ENCODE measurements around the gene MAGEA8.
"Not testable (repeated sequence)": the region's sequence is repeated elsewhere in the genome, so short reads cannot be mapped to it uniquely, and the experiment has no call there.

The MAGEA8 gene, protein sequence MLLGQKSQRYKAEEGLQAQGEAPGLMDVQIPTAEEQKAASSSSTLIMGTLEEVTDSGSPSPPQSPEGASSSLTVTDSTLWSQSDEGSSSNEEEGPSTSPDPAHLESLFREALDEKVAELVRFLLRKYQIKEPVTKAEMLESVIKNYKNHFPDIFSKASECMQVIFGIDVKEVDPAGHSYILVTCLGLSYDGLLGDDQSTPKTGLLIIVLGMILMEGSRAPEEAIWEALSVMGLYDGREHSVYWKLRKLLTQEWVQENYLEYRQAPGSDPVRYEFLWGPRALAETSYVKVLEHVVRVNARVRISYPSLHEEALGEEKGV

DNA sequence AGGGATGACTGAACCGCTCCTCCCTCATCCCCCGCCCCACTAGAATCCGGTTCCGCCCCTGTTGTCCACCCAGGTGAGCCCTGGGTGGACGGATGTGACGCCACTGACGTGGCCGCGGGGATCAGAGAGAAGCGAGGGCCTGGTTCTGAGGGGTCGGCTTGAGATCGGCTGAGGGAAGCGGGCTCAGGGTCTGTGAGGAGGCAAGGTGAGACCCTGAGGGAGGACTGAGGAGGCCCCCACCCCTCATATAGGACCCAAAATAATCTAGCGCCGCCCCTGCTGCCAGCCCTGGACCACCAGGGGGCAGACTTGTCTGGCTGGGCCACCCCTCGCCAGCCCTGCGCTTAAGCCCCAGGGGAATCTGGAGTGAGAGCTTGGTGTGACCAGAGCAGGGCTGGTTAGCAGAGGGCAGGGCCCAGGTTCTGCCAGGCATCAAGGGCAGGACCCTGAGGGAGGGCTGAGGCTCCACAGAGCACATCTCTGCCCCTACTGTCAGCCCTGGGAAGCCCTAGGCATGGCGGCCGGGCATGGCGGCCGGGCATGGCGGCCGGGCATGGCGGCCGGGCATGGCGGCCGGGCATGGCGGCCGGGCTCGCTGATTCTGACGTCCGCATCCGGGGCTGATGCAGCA is at the start of gene MAGEA8:
MAGEA8 (plus strand) TSS at position 103 of the 631 bp plus-strand sequence. CDS start 3,090 bp downstream, outside the sequence.
- no peak for DNase-seq (ENCODE audit: low read depth)

DNA sequence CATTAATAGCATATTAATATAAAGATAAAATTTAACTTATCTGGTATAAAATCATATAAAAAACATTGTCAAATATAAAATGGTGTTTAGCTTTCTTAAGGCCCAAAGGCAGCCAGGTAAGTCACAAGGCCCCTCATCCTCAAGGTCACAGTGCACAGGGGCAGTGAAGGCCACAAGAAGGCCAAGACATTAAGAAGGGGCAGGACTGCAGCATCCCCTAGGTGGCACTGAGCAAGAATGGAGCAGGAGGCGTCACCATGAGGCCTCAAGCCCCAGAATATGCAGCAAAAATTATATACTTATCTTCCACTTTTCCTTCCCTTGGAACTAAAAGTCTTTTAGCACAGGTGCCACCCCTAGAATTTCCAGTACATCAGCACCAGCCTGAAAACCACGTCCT is 49.5 kb upstream of the MAGEA8 start:
- no peak for DNase-seq (ENCODE audit: low read depth)

DNA sequence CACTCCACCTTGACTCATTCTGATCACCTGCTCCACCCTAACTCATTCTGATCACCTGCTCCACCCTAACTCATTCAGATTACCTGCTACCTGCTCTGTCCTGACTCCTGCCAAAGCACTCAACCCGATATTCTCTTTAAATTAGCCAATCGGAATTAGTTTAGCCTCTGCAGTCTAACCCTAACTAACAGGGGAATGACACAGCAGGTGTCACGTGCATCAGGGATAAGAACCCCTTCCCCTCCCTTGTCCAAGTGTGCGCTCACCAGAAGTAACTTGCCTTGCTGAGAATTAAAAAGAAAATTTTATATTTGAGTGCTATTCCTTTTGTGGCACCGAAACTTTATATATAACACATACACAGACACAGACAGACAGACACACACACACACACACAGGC is 44.3 kb upstream of the MAGEA8 start:
- not testable (repeated sequence) for DNase-seq (ENCODE audit: low read depth)

DNA sequence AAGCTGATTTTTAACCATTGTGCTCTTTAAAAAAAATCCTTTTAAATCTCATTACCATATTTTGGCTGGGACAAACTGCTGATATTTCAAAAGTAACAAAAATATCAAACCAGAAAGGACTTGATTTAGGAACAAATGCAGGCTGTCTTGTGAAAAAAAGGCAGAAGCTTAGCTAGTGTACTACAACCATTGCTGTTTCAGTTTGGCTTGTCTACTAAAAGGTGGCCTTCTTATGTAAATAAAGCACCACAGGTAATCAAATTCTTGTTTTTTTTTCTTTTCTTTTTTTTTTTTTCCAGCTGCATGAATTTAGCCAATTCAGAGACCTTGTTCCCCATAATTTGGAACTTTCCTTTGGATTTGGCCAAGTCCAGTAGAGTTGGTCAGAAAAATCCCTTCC is 43.8 kb upstream of the MAGEA8 start:
- DNase-seq (ENCODE audit: low read depth), result no peak

DNA sequence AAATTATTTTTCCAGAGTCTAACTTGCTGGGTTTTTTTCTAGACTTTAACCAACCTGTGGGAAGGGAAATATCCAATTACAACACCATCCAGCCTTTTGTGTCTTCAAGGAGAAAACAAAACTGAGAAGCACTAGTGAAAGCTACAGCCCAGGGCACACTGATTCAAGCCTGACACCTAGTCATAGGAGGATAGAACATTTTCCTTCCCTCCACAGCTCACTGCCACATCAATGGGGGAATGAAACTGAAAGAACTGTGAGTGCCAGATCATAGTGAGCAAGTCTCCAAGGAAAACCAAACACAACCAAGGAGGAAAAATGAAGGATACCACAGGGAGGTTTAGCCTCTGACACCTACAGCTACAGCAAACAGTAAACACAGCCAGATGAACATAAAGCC is 43.3 kb upstream of the MAGEA8 start:
- DNase-seq (ENCODE audit: low read depth), result no peak

DNA sequence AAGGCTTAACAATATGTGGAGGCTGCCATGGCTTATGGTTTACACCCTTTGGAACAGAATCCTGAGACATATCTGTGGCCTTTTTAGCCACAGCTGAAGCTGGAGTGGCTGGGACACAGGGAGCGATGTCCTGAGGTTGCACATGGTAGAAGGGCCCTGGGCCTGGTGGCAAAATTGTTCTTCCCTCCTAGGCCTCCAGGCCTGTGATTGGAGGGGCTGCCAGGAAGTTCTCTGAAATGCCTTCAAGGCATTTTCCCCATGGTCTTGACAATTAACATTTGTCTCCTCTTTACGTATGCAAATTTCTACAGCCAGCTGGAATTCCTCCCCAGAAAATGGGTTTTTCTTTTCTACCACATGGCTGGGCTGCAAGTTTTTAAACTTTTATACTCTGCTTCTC is 39.1 kb upstream of the MAGEA8 start:
- no peak for DNase-seq (ENCODE audit: low read depth)

DNA sequence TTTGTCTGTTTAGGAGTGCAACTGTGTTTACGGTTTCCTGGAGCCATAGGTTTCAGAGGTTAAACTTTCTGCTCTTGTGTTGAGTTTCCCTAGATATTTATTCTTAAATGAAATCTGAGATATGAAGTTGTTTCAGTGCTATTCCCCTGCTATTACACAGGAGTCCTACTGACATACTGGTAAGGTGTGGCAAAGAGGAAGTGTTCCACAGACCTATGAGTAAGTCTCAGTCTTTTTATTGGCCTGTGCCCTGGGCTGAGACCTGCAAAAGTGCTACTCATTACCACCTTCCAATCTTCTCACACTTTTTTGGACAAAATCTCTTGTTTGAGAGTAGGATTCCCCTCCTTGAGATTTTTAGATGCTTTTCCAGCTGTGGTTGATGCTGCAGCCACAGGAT is 35.6 kb upstream of the MAGEA8 start:
- DNase-seq (ENCODE audit: low read depth), result no peak

DNA sequence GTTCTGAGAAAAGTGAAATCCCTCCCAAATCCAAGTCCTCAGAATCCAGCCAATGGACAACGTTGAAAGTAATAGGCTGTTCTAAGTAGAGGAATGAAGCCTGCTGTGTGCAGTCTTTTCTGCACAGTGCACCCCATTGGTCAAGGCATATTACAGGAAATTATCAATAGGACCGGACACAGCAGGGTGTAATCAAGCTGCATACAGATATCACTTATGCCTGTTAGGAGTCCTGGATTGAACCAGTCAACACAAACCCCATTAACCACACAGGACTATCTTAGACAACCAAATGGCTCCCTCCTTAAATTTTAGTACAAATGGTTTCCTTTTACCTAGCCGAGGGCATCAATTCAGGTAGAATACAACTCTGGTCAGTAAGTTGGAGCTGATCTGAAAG is 34.2 kb upstream of the MAGEA8 start:
- DNase-seq (ENCODE audit: low read depth), result no peak

DNA sequence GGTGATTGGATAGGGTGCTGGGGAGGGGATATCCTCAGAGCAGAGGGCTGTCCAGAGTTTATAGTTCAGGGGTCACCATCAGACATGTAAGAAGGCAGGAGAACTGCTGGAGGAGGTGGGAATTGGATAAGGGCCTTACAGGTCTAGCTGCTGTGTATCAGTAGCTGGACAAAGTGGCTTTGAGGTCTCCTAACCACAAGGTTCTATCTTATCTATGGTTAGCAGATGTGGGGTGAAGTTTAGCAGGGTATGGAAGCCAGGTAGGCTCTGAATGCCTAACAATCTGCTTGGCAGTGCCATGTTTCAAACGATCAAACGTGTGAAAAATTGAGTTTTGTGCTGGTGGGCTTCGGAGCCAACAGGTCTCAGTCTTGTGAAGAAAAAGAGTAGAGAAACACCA is 32.1 kb upstream of the MAGEA8 start:
- no peak for DNase-seq (ENCODE audit: low read depth)

DNA sequence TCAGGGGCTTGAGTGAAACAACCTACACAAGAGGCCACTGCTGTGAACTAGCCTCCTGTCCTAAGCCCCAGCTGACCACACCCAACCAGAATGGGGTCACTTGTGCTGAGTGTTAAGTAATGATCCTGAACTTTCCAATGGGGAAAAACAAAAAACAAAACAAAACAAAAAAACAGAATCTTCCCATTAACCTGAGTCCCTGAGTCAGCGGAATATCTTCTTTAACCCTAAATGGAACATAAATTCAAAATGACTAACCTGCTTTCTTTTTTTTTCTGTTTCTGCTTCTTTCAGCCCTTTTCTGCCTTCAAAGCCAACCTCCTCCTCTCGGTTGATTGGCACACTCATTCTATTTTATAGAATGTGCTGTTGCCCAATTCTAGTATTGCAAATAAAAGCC is 31.2 kb upstream of the MAGEA8 start:
- DNase-seq (ENCODE audit: low read depth), result no peak

DNA sequence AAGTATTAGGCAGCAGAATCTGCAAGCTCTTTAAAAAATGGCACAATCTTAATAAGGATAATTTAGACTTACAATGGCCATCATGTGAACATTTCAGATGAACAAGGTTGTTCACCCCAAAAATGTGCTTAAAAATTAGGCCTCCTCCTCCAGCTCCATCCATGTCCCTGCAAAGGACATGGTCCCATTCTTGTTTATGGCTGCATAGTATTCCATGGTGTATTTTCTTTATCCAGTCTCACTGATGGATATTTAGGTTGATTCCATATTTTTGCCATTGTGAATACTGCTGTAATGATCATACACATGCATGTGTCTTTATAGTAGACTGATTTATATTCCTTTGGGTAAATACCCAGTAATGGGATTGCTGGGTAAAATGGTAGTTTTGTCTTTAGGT is 29.1 kb upstream of the MAGEA8 start:
- DNase-seq (ENCODE audit: low read depth), result no peak

DNA sequence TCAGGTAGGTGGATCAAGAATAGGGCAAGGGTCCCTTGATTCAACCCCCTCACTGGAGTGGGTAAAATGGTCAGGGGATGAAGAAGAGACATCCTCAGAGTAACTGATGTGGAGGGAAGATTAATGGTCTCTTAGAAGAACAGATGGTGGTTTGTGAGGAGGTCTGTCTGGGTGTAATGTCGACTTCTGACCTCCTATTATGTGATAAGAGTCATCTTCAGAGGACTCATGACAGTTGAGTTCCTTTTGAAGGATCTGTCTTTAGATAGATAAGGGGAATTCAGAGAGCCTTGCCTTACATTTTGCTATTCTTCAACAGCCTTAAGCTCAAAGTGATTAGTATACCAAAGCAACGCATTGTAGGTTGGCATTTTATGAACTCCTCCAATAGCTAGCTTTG is 27.1 kb upstream of the MAGEA8 start:
- no peak for DNase-seq (ENCODE audit: low read depth)

DNA sequence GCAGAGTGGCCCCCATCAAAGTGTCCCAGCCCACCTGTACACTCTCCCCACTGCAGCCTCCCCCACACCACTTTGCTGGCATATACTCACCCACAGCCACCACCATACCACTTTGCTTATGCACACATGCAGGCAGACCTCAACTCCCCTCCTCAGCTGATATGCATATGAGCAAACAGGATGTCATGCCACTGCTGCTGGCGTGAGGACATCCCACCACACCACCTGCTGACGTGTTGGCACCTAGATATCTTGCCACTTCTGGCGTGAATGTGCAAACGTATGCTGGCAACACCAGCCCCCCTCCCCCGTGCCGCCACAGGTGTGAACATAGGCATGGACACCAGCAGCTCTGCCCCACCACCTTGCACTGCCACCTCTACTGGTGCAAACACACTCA is 22.4 kb upstream of the MAGEA8 start:
- no peak for DNase-seq (ENCODE audit: low read depth)

DNA sequence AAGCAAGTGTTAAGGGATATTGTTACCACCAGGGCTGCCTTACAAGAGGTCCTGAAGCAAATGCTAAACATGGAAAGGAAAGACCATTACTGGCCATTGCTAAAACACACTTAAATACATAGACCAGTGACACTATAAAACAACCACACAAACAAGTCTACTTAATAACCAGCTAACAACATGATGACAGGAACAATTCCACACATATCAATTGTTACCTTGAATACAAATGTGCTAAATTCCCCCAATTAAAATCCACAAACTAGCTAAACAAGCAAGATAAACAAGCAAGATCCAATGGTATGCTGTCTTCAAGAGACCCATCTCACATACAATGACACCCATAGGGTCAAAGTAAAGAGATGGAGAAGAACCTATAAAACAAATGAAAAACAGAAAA is 20.5 kb upstream of the MAGEA8 start:
- DNase-seq (ENCODE audit: low read depth), result no peak

DNA sequence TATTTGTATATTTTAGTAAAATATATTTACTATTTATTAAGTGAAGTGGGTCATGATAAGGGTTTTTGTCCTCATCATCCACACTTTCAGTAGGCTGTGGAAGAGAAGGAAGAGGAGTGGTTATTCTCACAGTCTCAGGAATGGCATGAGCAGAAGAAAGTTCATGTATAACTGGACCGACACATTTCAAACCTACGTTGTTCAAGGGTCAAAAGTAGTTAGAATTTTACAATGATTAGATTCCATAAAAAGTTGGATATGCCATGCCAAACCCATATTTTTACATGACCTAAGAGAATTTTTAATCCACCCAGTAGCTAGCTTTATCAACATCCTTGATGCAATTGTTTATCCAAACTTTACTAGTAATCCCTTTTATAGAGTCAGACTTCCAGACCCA is 15.6 kb upstream of the MAGEA8 start:
- no peak for DNase-seq (ENCODE audit: low read depth)

DNA sequence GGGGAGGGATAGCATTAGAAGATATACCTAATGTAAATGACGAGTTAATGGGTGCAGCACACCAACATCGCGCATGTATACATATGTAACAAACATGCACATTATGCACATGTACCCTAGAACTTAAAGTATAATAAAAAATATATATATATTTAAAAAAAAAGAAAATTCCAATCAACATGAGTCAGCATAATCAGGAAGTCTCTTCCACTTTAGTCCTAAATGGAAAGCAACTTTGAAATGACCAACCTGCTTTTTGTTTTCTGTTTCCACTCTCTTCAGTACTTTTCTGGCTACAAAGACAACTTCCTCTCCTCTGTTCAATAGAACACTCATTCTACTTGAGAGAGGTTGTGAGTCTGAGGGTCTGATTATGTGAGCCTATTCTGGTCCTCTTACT is 13.5 kb upstream of the MAGEA8 start:
- no peak for DNase-seq (ENCODE audit: low read depth)

DNA sequence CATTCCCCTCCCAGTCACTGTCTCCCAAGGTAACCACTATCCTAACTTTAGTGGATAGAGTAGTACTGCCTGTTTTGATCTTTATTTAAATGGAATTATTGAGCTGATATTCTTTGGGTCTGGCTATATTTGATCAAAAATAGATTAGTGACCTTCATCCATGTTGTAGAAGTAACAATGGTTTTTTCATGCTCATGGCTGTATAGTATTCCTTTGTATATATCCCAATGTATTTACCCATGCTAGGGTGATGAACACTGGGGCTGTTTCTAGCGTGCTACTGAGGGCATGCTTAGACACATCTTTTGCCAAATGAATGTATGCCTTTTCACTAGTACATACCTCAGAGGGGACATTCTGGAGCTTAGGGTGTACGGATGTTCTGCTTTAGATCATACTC is 10.1 kb upstream of the MAGEA8 start:
- DNase-seq (ENCODE audit: low read depth), result no peak

DNA sequence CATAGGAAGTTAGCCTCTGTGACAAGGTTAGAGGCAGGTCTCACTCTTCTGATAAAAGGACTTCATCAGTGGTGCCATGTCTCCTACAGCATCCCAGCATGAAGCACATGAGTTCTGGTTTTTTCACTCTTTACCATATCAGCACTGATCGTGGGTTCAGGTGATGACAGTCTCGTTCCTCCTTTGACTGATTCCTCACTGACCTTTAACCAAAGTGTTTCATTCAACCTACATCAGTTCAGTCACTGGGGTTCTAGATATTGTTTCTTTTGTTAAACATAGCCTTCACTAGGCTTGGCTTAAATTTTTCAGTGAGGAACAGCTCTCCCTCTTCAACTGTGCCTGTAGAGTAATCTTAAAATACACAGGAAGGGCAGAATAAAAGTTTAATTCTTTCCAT is 9.6 kb upstream of the MAGEA8 start:
- DNase-seq (ENCODE audit: low read depth), result no peak

DNA sequence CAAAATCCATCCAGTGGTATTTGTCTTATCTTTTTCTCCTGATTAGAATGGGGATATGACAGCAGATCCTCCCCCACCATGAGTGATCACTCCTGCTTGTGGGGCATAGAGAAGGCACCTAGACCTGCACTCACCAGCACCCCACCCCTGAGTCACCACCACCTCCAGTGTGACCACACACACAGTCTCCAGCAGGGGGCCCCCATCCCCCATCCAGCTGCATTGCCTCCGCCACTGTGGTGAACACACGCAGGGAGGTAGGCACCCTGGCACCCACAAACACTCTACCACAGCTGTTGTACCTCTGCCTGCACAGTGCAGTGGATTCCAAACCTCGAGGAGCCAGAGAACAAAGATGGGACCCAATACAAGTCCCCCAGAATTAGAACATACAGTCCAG is 9.0 kb upstream of the MAGEA8 start:
- DNase-seq (ENCODE audit: low read depth), result no peak

DNA sequence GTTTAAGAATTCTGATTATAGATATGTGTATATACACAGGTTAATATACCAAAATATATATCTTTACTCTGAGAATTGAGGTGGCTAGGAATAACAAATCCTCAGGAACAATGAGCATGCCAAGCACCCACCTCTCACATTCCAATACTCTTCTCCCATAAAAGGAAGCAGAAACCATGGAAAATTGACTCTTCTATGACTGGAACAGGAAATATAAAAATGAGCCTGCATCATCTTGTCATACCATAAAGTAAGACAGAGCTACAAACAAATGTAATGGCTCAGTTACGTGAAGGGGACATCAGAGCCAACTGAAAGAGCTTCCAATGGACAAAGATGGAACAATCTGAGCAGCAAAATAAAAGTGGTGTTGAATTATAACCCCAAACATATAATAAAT is 3.8 kb upstream of the MAGEA8 start:
- DNase-seq (ENCODE audit: low read depth), result no peak

DNA sequence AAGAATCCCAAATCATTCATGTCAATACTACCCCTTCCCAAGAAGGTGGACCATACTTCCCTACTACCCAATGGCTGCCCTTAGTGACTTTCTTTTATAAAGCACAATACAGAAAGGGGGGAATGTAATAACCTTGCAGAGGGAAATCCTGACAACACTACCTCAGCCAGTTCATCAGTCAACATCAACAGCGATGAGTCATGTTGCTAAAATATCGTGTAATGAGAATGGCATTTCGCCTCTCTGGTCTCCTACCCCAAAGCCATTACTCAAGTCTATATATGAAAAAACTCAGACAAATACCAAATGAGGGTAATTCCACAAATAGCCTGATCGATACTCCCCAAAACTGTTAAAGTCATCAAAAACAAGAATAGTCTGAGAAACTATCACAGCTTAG is 3.3 kb upstream of the MAGEA8 start:
- DNase-seq (ENCODE audit: low read depth), result no peak

DNA sequence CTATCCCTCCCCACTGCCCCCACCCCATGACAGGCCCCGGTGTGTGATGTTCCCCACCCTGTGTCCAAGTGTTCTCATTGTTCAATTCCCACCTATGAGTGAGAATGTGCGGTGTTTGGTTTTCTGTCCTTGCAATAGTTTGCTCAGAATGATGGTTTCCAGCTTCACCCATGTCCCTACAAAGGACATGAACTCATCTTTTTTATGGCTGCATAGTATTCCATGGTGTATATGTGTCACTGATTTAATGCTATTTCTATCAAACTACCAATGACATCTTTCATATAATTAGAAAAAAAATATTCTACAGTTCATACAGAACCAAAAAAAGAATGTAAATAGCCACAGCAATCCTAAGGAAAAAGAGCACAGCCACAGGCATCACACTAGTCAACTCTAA is 9.8 kb downstream of the MAGEA8 start:
- not testable (repeated sequence) for DNase-seq (ENCODE audit: low read depth)

DNA sequence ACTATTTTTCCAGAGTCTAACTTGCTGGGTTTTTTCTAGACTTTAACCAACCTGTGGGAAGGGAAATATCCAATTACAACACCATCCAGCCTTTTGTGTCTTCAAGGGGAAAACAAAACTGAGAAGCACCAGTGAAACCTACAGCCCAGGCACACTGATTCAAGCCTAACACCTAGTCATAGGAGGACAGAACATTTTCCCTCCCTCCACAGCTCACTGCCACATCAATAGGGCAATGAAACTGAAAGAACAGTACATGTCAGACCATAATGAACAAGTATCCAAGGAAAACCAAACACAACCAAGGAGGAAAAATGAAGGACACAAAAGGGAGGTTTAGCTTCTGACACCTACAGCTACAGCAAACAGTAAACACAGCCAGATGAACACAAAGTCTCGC is 17.6 kb downstream of the MAGEA8 start:
- no peak for DNase-seq (ENCODE audit: low read depth)

All from GM04504 (cell line).